MM.1S (cell line): ENCODE data around the gene CHRNA4.

Experiments
- DNase-seq: peaks from one replicate; pipeline ENCODE4 v3.0.0-alpha.2; 2015
- H2AFZ ChIP-seq: fragments of 300-600 bp; sonication (generic); 2 replicates; pipeline ENCODE4 v1.6.0; 2016; ENCODE audit warnings: antibody characterized with exemption, low read length
- H3F3A ChIP-seq: fragments of 300-600 bp; sonication (generic); 2 replicates; pipeline ENCODE4 v1.6.1; 2016; ENCODE audit warnings: mild to moderate bottlenecking, antibody characterized with exemption, low read length, moderate library complexity, mixed read lengths; ENCODE audit not compliant: insufficient read depth
- H3K27ac ChIP-seq: fragments of 300-600 bp; sonication (generic); 2 replicates; pipeline ENCODE4 v1.5.1; 2016; ENCODE audit warnings: mild to moderate bottlenecking, low read length
- H3K27me3 ChIP-seq: fragments of 300-600 bp; sonication (generic); replicated peaks from 2 replicates; pipeline ENCODE4 v1.6.0; 2016; ENCODE audit warnings: low read length; ENCODE audit not compliant: insufficient read depth
- H3K36me3 ChIP-seq: fragments of 300-600 bp; sonication (generic); replicated peaks from 2 replicates; pipeline ENCODE4 v1.6.1; 2016; ENCODE audit warnings: mild to moderate bottlenecking, low read length, mixed read lengths; ENCODE audit not compliant: insufficient read depth
- H3K4me1 ChIP-seq: fragments of 300-600 bp; sonication (generic); 2 replicates; pipeline ENCODE4 v1.6.1; 2016; ENCODE audit warnings: low read length, mixed read lengths
- H3K4me2 ChIP-seq: fragments of 300-600 bp; sonication (generic); 2 replicates; pipeline ENCODE4 v1.6.0; 2016; ENCODE audit warnings: low read depth, low read length
- H3K4me3 ChIP-seq: fragments of 300-600 bp; sonication (generic); 2 replicates; pipeline ENCODE4 v1.5.1; 2016; ENCODE audit warnings: low read length, mixed read lengths
- H3K79me2 ChIP-seq: fragments of 300-600 bp; sonication (generic); 2 replicates; pipeline ENCODE4 v1.6.1; 2016; ENCODE audit warnings: mixed run types, low read length, mixed read lengths
- H3K9ac ChIP-seq: fragments of 300-600 bp; sonication (generic); 2 replicates; pipeline ENCODE4 v1.6.1; 2016; ENCODE audit warnings: low read length, mixed read lengths
- H3K9me2 ChIP-seq: fragments of 300-600 bp; sonication (generic); replicated peaks from 2 replicates; pipeline ENCODE4 v1.6.1; 2016; ENCODE audit warnings: mild to moderate bottlenecking, low read length, mixed read lengths; ENCODE audit not compliant: insufficient read depth
- H3K9me3 ChIP-seq: fragments of 300-600 bp; sonication (generic); replicated peaks from 2 replicates; pipeline ENCODE4 v1.6.1; 2016; ENCODE audit warnings: mild to moderate bottlenecking, low read length, mixed read lengths; ENCODE audit not compliant: insufficient read depth
- H4K20me1 ChIP-seq: fragments of 300-600 bp; sonication (generic); 2 replicates; pipeline ENCODE4 v1.6.1; 2016; ENCODE audit warnings: mild to moderate bottlenecking, low read length, moderate library complexity, mixed read lengths; ENCODE audit not compliant: insufficient read depth
- CTCF ChIP-seq: fragments of 300-600 bp; sonication (generic); IDR thresholded peaks from 2 replicates; pipeline ENCODE4 v1.5.1; 2016; ENCODE audit warnings: antibody characterized with exemption, low read length, mixed read lengths
- EZH2 ChIP-seq: fragments of 300-600 bp; sonication (generic); optimal IDR thresholded peaks from 2 replicates; pipeline ENCODE3; 2017; ENCODE audit warnings: low read depth, mild to moderate bottlenecking, antibody characterized with exemption, low read length, mixed read lengths
- EZH2phosphoT487 ChIP-seq: fragments of 300-600 bp; sonication (generic); IDR thresholded peaks from 2 replicates; pipeline ENCODE4 v1.6.1; 2018; ENCODE audit warnings: antibody characterized with exemption, low read length

The CHRNA4 gene

DNA sequence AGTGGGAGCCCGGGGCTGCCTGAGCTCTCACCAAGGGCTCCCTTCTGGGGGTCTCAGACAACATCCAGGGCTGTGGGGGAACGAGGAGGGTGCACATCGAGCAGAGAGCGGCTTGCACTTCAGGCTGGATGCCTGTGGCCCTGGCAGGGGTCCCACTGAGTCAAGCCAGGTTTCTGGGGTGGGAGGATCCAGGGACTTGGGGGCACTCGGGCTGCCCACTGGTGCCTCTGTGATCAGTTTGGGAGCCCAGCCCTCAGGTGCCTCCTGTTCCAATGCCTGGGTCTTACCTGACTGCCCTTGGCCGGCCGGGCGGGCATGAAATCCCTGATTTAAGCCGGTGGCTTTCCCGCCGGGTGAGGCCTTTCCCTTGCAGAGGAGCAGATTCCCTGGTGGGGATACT is 67.7 kb downstream of the CHRNA4 start:
- H3K9me2 ChIP-seq, result no peaks in the 10 kb centered on the region
- H2AFZ ChIP-seq, result no peak overlapping the region
- H3F3A ChIP-seq, result no peaks in the 10 kb centered on the region
- no peaks in the 10 kb centered on the region for H3K4me1 ChIP-seq
- no peaks in the 10 kb centered on the region for H3K9me3 ChIP-seq
- no peak overlapping the region for H3K27ac ChIP-seq
- TF ChIP-seq CTCF (no peak), EZH2phosphoT487 (no peak), EZH2 (no peak)
- no peaks in the 10 kb centered on the region for H3K79me2 ChIP-seq
- H3K9ac ChIP-seq, result no peak overlapping the region
- no peaks in the 10 kb centered on the region for H4K20me1 ChIP-seq
- no peaks in the 10 kb centered on the region for H3K36me3 ChIP-seq
- no peak overlapping the region for H3K4me2 ChIP-seq
- no peak for DNase-seq
- peaks cover 65% of the 10 kb centered on the region for H3K27me3 ChIP-seq
- no peak overlapping the region for H3K4me3 ChIP-seq
